IPS DF 6.9 (cell line): ENCODE measurements around the gene UTS2R.

Experiments used
- DNase-seq: peaks from one replicate; pipeline ENCODE4 v3.0.0-alpha.2; 2013; ENCODE audit warnings: low read depth, low spot score
- H3K27ac ChIP-seq: one replicate; pipeline ENCODE4 v1.5.1; 2013; ENCODE audit warnings: low read length, control low read depth
- H3K27me3 ChIP-seq: 2 replicates; pipeline ENCODE4 v1.6.1; 2013; ENCODE audit warnings: mild to moderate bottlenecking, low read length; ENCODE audit not compliant: control insufficient read depth, insufficient read depth
- H3K36me3 ChIP-seq: 2 replicates; pipeline ENCODE4 v1.6.1; 2013; ENCODE audit warnings: low read length; ENCODE audit not compliant: control insufficient read depth, insufficient read depth
- H3K4me1 ChIP-seq: 2 replicates; pipeline ENCODE4 v1.6.1; 2013; ENCODE audit warnings: low read length; ENCODE audit not compliant: control insufficient read depth, insufficient read depth
- H3K4me3 ChIP-seq: 2 replicates; pipeline ENCODE4 v1.5.1; 2013; ENCODE audit warnings: mild to moderate bottlenecking, low read length
- H3K9me3 ChIP-seq: 2 replicates; pipeline ENCODE4 v1.6.1; 2013; ENCODE audit warnings: low read length, inconsistent platforms; ENCODE audit not compliant: control insufficient read depth, insufficient read depth
- WGBS: extraction: QIAGEN DNeasy Blood & Tissue Kit; methylation state at CpG from one replicate; pipeline ENCODE4 v1.1.7; 2013; ENCODE audit warnings: mixed read lengths, missing lambda C conversion rate; ENCODE audit not compliant: insufficient read length, insufficient coverage; 5-methylcytosine and 5-hydroxymethylcytosine counted together

Gene UTS2R

DNA sequence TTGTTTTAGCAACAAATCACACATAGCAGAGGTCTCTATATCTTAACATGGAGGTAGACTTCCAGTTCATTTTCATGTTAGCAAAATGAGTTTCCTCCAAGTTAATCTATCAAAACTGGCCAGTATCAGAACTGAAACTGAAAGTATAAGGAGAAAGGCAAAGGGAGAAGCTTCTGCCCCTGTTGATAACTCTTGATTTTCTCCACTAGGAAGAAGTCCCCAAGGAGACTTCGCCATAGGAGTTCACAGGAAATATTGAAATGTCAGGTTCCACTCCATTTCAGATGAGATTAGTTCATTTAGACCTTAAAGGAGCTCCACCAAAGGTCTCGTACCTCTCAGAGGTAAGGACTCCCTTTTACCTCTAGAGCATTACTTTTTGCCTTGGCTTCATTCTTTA, 48.0 kb downstream of the UTS2R start:
- no peak for DNase-seq
- H3K27ac ChIP-seq = no peak overlapping the region
- no peaks in the 10 kb centered on the region for H3K9me3 ChIP-seq
- no peaks in the 10 kb centered on the region for H3K36me3 ChIP-seq
- no CpG with 5 or more reads among the region's 2 CpGs for WGBS
- H3K27me3 ChIP-seq = no peaks in the 10 kb centered on the region
- peaks cover 1% of the 10 kb centered on the region; the same call in 1 of the 2 replicates for H3K4me1 ChIP-seq
- H3K4me3 ChIP-seq = no peak overlapping the region

DNA sequence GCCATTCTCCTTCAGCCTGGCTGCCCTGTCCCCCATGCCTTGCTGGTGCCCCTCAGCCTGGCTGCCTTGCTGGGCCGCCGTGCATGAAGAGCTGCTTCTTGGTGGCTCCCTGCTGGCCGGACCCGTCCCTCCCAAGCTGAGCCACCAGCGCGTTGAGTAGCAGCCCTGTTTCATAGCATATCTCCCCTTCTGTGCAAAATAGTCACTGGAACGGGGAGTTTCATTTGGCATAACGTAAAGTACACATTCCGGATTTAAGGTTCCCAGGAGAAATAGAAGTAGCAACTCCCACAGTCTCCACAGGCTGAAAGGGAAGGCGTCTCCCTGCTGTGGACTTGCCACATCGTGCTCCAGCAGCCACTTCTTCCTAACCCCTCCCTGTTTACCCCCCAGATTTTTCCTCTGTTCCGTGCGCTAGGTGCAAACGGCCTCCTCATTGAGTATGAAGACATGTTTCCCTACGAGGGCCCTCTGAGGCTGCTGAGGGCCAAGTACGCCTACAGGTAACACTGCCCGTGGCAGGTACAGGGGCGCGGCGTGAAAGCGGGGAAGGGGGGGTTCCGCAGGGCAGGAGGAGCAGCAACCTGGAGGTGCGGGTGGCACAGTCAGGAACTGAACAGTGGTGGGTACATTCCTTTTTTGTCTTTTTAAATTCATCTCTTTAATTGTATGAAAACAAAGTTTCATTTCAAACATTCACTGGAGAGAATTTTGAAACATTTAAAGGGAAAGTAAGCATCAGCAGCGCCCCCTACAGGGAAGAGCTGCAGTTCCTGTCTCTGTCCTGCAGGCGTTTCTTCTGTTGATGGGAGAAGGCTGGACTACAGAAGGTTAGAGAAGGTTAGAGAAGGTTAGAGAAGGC, 52.7 kb downstream of the UTS2R start:
- no CpG with 5 or more reads among the region's 25 CpGs for WGBS
- Histone ChIP-seq H3K4me1 (peaks cover 1% of the 10 kb centered on the region; the same call in 1 of the 2 replicates), H3K27ac (no peak overlapping the region), H3K36me3 (no peaks in the 10 kb centered on the region), H3K4me3 (no peak overlapping the region), H3K27me3 (no peaks in the 10 kb centered on the region), H3K9me3 (no peaks in the 10 kb centered on the region)
- DNase-seq = no peak

- Histone ChIP-seq H3K4me3 (no peak overlapping the region), H3K4me1 (peaks cover 1% of the 10 kb centered on the region; the same call in 1 of the 2 replicates), H3K9me3 (no peaks in the 10 kb centered on the region), H3K27ac (no peak overlapping the region), H3K27me3 (no peaks in the 10 kb centered on the region), H3K36me3 (no peaks in the 10 kb centered on the region)
- no peak for DNase-seq
- WGBS = no CpG with 5 or more reads among the region's 2 CpGs
Observed at GRCh38 chr17:82424863-82425159, 53.2 kb downstream of the UTS2R start.
